HG02870 (cell line): ENCODE results near the gene AATK.
A peak's percentile ranks its signal among the peaks of the same experiment; 100 is the strongest.

Experiments
- ATAC-seq: cut with Tn5 transposase; IDR thresholded peaks from one replicate; pipeline ENCODE4 v1.9.1; 2021; ENCODE audit warnings: mild to moderate bottlenecking, moderate library complexity; ENCODE audit not compliant: unreplicated experiment

Gene AATK

DNA sequence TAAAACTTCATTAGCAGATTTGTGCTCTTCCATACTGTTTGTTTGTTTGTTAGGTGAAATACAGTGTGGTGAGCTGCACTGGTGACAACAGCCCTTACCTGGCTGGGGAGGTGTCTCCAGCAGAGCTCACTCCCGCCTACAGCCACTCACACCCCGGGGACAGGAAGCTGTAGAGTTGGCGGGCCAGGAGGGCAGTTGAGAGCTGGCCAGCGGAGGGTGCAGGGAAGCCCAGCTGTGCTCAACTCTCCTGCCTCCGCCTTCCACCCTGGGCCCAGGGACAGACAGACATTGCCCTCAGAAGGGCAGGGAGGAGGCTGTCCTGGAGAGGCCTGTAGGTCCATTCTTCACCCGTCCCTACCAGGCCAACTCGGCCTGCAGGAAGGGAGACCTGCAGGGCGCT is 49.3 kb downstream of the AATK start:
- ATAC-seq = no peak

DNA sequence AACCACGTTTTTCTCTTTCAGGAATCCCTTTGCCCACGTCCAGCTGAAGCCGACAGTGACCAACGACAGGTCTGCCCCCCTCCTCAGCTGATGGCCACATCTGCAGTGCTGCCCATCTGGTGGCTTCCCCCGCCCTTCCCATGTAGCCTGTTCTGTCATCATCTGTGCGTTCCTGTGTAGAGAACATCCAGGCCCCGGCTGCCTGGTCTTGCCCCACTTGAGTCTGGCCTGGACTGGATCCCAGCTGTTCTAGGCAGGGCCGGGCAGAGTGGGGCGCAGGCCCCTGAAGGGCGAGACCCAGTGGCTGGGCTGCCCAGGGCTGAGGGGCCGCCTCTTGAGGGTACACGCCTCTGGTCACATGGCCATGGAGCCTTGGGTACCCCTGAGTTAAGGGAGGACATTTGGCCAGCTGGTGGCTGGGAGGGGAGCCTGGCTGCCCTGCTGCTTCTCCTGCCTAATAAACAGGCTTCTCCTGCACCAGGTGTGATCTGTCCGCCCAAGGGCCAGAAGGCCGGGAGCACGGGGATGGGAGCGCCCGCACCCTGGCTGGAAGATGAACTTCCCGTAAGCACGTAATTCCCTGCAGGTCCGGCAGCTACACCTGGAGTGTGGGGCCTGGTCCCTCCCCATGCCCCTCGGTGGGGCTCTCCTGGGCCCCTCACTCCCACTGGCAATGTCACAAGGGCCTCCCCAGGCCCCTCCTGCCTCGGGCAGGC is 50.1 kb downstream of the AATK start:
- no peak for ATAC-seq

DNA sequence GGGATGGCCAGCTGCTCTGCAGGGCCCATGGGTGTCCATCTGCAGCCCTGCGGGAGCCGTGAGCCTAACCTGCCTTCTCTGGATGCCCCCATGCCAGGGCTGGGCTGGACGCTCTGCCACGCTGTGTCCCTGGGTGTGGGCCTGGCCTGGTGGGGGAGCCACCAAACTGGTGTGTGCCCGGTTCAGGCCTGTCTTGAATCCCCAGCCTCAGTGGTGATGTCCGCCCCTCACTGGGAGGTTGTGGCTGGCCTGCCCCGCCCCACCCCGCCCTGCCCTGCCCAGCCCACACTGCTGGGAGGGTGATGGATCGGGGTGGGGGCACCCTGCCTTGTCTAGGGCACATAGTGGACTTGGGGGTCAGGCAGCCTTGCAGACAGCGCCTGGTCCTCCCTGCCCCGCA is 50.8 kb downstream of the AATK start:
- no peak for ATAC-seq

DNA sequence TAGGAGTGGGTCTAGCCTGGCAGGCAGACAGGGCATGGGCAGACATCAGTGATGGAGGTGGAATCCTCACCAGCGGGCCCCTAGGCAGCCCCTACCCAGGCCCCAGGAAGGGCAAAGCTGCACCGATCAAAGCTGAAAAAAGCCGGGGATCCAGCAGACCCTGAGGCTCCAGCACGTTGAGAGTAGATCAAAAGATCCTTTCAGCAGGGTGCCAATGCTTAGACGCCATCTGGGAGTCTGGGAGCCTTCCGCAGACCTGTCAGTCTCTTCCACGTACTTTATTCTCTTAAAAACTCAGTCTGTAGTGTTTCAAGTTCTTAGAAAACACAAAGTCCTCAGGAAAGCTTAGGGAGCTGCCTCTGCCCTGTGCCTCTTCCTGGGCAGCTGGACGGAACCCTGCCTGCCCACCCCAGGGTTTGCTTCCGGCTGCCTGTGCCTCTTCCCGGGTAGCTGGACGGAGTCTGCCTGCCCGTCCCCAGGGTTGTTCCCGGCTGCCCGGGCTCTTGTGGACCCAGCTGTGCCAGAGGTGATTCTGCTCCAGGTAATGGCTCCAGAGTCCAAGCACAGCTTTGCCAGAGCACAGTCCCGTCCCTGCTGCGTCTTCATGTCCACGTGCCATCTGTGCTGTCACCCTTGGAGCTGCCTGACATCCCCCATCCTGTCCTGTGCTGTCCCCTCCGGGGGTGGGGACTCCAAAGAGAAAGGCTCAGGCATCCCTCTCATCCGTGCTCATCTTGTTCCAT is 51.5 kb downstream of the AATK start:
- ATAC-seq = no peak

GRCh38 chr17:81113158-81113724 is 52.8 kb downstream of the AATK start:
- ATAC-seq = no peak

DNA sequence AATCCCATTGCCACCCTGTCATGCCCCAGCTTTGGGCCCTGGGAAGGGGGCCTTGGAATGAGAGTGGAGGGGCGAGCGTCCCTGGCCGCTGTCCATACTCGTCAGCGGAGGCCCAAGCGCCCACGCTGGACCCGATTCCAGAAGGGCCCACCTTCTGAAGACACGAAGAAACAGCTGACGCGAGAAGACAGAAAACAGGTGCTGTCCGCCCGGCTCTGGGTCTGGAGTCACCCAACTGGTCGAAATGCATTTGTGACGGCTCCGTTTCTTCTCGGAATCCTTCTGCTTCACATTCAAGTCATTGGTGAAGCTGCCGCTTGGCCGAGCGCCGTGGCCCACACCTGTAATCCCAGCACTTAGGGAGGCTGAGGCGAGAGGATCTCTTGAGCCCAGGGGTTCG is 53.6 kb downstream of the AATK start:
- no peak for ATAC-seq

DNA sequence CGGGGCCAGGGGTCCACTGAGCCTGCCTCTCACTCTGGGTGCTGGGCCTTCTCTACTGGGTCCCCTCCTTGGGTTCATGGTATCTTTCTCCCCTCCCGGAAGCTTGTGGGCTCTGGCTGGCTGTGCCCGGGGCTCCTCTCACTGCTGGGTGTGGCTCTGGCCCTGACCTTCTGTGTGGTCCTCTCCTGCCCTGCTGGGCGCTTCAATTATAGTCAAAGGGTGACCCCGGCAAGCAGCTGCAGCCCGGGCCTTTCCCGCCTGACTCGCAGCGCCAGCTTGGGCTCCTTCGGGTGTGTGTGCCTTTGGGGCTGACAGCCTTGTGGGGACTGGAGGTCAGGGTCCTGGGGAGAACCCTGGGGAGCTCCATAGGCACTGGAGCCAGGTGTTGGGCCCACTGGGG is 55.0 kb downstream of the AATK start:
- ATAC-seq = no peak

- ATAC-seq = no peak
These were observed 55.5 kb downstream of the AATK start for GRCh38 chr17:81110488-81111040.

- no peak for ATAC-seq
These were observed 56.1 kb downstream of the AATK start for GRCh38 chr17:81109957-81110356.

DNA sequence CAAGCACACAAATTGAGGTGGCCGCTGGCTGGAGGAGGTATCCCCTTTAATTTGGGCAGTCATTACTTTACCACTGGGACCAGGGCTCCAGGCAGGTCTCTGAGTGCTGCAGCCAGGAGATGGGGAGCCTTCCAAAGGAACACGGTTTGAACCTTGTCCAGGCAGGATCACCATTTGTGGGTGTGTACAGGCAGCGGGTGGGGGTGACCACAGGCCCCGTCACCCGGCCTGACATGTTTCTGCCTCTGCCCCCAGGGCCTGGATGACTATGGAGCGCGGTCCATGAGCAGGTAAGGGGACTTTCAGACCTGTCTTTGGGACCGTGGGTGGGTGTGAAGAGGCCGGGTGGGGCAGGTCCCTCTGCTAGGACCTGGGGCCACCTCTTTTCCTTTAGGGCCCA is 57.8 kb downstream of the AATK start:
- ATAC-seq = no peak

DNA sequence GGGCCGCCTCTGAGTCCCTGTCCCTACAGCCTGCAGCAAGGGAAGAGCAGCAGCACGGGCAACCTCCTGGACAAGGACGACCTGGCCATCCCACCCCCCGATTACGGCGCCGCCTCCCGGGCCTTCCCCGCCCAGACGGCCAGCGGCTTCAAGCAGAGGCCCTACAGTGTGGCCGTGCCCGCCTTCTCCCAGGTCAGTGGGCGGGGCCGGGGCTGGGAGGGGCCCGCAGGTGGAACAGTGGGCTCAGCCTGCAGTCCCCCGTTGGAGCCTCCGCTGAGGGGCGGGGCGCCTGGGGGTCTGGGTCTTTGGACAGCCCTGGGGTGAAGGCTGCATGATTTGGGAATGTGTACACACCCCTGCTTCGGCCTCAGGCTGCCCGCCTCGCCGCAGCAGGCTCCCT is 59.3 kb downstream of the AATK start:
- ATAC-seq = no peak

GRCh38 chr17:81103379-81103778 is 62.6 kb downstream of the AATK start:
- no peak for ATAC-seq

DNA sequence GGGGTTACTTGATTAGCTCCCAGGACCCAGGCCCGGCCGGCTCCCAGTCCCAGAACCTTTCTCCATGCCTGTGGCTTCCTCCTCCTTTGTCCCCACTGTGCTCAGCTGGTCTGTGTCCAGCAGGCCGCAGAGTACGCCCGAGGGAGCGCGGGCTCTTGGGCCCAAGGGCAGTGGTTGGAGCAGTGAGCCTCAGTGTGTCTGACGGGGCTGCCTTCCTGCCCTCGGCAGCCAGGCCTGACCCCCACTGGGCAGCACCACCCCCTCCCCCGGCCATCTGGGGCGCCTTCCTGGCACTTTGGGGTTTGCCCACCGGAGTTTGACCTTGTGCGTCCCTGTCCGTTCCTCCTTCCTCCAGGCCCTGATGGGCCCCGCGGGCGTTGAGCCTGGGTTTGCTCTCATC is 63.2 kb downstream of the AATK start:
- ATAC-seq = no peak

DNA sequence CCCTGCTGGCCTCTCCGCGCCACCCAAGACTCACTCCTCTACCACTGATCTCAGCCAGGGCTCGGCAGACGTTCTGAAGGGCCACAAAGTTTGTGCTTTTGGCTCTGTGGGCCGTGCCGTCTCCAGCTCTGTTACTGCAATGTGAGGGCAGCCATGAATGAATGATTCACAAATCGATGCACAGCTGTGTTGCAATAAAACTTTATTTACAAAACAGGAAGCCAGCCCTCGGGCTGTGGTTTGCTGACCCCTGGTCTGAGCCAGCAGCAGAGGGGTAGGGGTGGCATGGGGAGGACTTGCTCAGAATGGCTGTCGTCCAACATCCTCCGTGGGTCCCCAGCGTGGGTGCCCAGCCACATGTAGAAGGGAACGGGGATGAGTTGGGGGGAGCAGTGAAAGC is 63.7 kb downstream of the AATK start:
- ATAC-seq = no peak

DNA sequence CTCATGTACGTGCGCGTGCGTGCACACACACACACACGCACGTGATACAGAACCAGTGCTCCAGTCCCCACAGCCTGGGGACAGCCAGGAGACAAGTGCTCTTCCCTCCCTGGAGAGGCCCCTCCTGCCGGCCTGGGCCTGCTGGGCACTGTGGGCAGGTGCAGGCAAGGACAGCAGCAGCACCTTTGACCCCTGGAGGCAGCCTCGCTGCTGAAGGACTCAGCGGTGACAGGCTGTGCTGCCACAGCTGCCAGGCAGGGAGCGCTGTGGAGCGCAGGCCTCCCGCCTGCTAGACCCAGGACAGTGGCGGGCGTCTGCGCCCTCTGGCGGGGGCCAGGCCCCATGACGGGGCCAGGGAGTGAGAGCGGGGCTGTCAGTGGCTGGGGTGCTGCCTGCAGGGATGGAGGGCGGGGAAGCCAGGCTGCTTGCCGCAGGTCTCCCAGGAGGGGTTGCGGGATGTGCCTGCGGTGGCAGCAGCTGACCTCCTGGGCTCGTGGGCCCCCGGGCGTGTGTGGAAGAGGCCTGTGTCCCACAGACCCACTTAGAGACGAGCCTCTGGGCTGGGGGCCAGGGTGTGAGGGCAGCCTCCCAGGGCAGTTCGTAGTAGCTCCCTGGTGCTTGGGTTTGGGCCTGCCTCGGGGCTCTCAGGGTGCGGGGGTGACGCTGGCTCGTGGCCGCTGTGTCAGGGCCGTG is 64.3 kb downstream of the AATK start:
- ATAC-seq = peak; percentile 79

DNA sequence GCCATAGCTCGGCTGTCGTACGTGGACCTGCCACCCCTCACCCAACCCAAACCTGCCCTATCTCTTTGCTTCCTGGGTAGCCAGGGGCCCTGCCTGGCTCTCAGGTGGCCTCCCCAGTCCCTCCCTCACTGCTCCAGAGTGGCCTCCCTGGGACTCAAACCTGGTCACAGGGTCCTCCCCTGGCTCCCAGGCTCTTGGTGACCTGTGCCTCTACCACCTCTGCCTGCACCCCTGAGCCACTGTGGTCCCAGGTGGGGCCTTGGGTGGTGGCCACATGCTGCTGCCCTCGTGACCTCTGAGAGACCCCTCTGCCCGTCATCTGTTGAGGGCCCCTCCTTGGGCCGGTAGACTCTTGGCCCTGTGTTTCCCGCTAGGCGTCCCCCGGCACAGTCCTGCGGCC is 65.4 kb downstream of the AATK start:
- no peak for ATAC-seq

- ATAC-seq = no peak
These were observed 66.1 kb downstream of the AATK start for GRCh38 chr17:81099888-81100287.

GRCh38 chr17:81097943-81098308 is 68.1 kb downstream of the AATK start:
- no peak for ATAC-seq

DNA sequence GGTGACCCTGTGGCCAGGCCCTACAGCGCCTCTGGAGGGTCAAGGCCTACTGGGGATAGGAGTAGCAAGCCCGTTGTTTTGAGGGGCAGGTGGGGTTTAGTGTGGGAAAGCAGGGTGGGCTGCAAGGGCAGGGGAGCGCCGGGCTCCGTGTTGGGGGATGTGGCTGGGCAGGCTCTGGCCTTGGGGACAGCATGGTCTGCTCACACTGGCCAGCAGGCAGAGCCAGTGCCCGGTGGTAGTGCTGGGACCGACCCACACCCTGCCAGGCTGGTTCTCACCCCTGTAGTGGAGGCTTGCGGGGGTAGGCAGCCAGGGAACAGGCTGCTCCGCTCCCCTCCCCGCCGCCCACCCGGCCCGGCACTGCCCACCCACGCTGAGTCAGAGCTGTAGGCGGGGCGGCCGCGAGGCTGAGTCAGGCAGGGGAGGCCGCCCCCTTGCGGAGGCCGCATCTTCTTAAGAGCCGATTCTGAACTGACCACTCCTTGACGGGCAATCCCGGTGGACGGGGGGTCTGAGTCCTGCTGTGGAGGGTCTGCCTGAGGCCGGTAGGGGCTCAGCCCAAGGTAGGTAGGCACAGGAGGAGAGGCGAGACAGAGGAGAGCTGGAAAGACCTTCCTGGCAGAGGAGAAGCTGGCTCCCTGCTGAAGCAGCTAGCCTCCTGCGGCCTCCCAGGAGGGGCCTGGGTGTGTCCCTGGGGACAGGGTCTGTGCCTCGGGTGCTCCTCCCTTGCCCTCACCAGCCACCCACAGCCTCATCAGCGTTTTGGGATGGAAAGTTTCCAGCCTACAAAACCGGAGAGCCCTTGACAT is 68.7 kb downstream of the AATK start:
- no peak for ATAC-seq

DNA sequence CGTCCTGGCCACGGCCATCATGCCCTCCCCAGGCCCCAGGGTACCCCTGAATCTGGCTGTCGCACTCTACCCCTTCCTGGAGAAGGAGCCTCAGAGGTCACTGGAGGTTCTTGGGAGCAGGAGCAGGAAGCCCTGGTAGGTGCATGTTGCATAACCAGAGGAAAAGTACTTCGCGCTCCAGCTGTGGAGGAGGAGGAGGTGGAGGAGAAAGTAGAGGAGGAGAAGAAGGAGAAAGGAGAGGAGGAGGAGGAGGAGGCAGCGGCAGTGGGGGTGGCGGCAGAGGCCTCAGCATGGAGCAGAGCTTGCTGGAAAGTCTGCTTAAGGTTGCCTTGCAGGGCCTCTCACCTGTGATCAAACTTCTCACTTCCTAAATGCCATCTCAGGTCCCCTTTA is 69.3 kb downstream of the AATK start:
- ATAC-seq = no peak

DNA sequence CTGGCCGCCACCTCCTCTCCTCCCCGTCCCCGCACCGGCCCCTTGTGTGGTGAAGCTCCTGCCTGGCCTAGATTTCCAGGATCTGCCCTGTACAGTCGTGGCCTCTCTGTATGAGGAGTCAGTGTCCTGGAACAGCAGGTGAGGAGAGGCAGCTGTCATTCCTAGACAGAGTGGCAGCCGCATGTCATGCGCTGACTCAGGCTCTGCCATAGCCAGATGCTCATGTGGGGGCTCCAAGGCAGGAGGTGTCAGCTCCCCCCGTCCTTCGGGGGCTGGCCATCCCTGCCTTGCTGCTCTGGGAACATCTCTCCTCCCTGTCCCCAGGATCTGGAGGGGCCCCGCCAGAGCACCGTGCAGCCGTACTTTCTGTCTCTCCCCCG is 70.6 kb downstream of the AATK start:
- no peak for ATAC-seq
